Mesenchymal stem cell (in vitro differentiated cells and primary cell): ENCODE results near the gene PDK2.

Experiments used
- DNase-seq: peaks from one replicate; pipeline ENCODE4 v3.0.0-alpha.2; 2013
- H2AFZ ChIP-seq: one replicate; pipeline ENCODE4 v1.6.1; 2013; ENCODE audit warnings: low read depth, mild to moderate bottlenecking, control low read depth, inconsistent platforms, low read length, moderate library complexity
- H2AK5ac ChIP-seq: 2 replicates; pipeline ENCODE4 v1.6.1; 2013; ENCODE audit warnings: low read length, moderate library complexity, mild to moderate bottlenecking, inconsistent platforms; ENCODE audit not compliant: severe bottlenecking
- H2BK120ac ChIP-seq: one replicate; pipeline ENCODE4 v1.6.1; 2013; ENCODE audit warnings: low read depth, mild to moderate bottlenecking, inconsistent platforms, low read length, moderate library complexity
- H2BK12ac ChIP-seq, 2 experiments: one replicate each; pipeline ENCODE4 v1.6.1; 2013; ENCODE audit warnings: inconsistent platforms in 2 of 2, low read length in 2 of 2, mild to moderate bottlenecking in 2 of 2, moderate library complexity in 2 of 2, control low read depth in 1 of 2
- H2BK15ac ChIP-seq: one replicate; pipeline ENCODE4 v1.6.1; 2013; ENCODE audit warnings: mild to moderate bottlenecking, low read depth, inconsistent platforms; ENCODE audit not compliant: poor library complexity, severe bottlenecking
- H2BK5ac ChIP-seq: 2 replicates; pipeline ENCODE4 v1.6.1; 2013; ENCODE audit warnings: low read depth, mild to moderate bottlenecking, low read length, control low read depth, inconsistent platforms; ENCODE audit not compliant: poor library complexity, severe bottlenecking
- H3K14ac ChIP-seq, 2 experiments: one replicate each; pipeline ENCODE4 v1.6.1; 2013; ENCODE audit warnings: inconsistent platforms in 2 of 2, low read length in 2 of 2, control low read depth in 1 of 2, mild to moderate bottlenecking in 1 of 2, moderate library complexity in 1 of 2
- H3K18ac ChIP-seq, 2 experiments: one replicate each; pipeline ENCODE4 v1.6.1; 2013; ENCODE audit warnings: inconsistent platforms in 2 of 2, low read length in 2 of 2, control low read depth in 1 of 2, low read depth in 1 of 2, mild to moderate bottlenecking in 1 of 2
- H3K23ac ChIP-seq, 2 experiments: one replicate each; pipeline ENCODE4 v1.6.1; 2013; ENCODE audit warnings: inconsistent platforms in 2 of 2, low read length in 2 of 2, mild to moderate bottlenecking in 2 of 2, moderate library complexity in 2 of 2, control low read depth in 1 of 2
- H3K27ac ChIP-seq: 2 replicates; pipeline ENCODE4 v1.5.1; 2013; ENCODE audit warnings: mild to moderate bottlenecking, moderate library complexity, low read length, control low read depth, inconsistent platforms; ENCODE audit not compliant: poor library complexity, severe bottlenecking
- H3K27me3 ChIP-seq, 2 experiments: 2 replicates each; pipeline versions ENCODE4 v1.6.1 to v1.7.0; 2013; ENCODE audit warnings: low read length in 2 of 2, mild to moderate bottlenecking in 2 of 2, moderate library complexity in 2 of 2, control low read depth in 1 of 2, inconsistent platforms in 1 of 2; ENCODE audit not compliant: control insufficient read depth in 1 of 2, insufficient read depth in 1 of 2
- H3K36me3 ChIP-seq, 2 experiments: 2 replicates each; pipeline versions ENCODE4 v1.6.1 to v1.7.0; 2013; ENCODE audit warnings: low read length in 2 of 2, control low read depth in 1 of 2, inconsistent platforms in 1 of 2, low read depth in 1 of 2, mild to moderate bottlenecking in 1 of 2; ENCODE audit not compliant: insufficient read depth in 2 of 2, control insufficient read depth in 1 of 2
- H3K4ac ChIP-seq, 2 experiments: one replicate each; pipeline ENCODE4 v1.6.1; 2013; ENCODE audit warnings: inconsistent platforms in 2 of 2, low read length in 2 of 2, mild to moderate bottlenecking in 2 of 2, moderate library complexity in 2 of 2, control low read depth in 1 of 2, low read depth in 1 of 2
- H3K4me1 ChIP-seq: 2 replicates; pipeline ENCODE4 v1.6.1; 2013; ENCODE audit warnings: low read depth, low read length, control low read depth; ENCODE audit not compliant: control insufficient read depth, insufficient read depth
- H3K4me2 ChIP-seq: 2 replicates; pipeline ENCODE4 v1.6.1; 2013; ENCODE audit warnings: low read length, mild to moderate bottlenecking, inconsistent platforms; ENCODE audit not compliant: poor library complexity, severe bottlenecking
- H3K4me3 ChIP-seq, 2 experiments: 2 replicates each; pipeline versions ENCODE4 v1.5.1 to v1.7.0; 2013; ENCODE audit warnings: low read length in 2 of 2, mild to moderate bottlenecking in 2 of 2, control low read depth in 1 of 2, low read depth in 1 of 2; ENCODE audit not compliant: insufficient read depth in 1 of 2
- H3K79me1 ChIP-seq: replicated peaks from 2 replicates; pipeline ENCODE4 v1.6.1; 2013; ENCODE audit warnings: mild to moderate bottlenecking, control low read depth, low read length, inconsistent platforms; ENCODE audit not compliant: poor library complexity, severe bottlenecking
- H3K9ac ChIP-seq: 2 replicates; pipeline ENCODE4 v1.7.0; 2013; ENCODE audit warnings: mild to moderate bottlenecking, low read length, moderate library complexity
- H3K9me3 ChIP-seq: 2 replicates; pipeline ENCODE4 v1.7.0; 2013; ENCODE audit warnings: mild to moderate bottlenecking, low read length; ENCODE audit not compliant: control insufficient read depth
- H4K8ac ChIP-seq: one replicate; pipeline ENCODE4 v1.6.1; 2013; ENCODE audit warnings: inconsistent platforms, mild to moderate bottlenecking, low read length, moderate library complexity
- H4K91ac ChIP-seq: one replicate; pipeline ENCODE4 v1.6.1; 2013; ENCODE audit warnings: mild to moderate bottlenecking, low read length, inconsistent platforms
- WGBS: methylation state at CpG from one replicate; pipeline ENCODE4 v1.1.7; 2013; ENCODE audit warnings: mixed read lengths; 5-methylcytosine and 5-hydroxymethylcytosine counted together

Gene PDK2

GRCh38 chr17:50103252-50103651, 8.1 kb downstream of the PDK2 start:
- Histone ChIP-seq H3K79me1 (peaks cover 23% of the 10 kb centered on the region), H3K4ac (no peak overlapping the region), H3K23ac (no peak overlapping the region), H2BK120ac (no peak overlapping the region), H3K4me3 (no peak overlapping the region), H4K8ac (no peak overlapping the region), H4K91ac (no peak overlapping the region), H3K4me1 (peaks cover 40% of the 10 kb centered on the region), H2AK5ac (no peak overlapping the region), H2BK5ac (no peak overlapping the region), H2AFZ (no peak overlapping the region), H3K14ac (no peak overlapping the region), H3K9ac (no peak overlapping the region), H3K27me3 (no peaks in the 10 kb centered on the region), H2BK15ac (no peak overlapping the region), H3K4me2 (no peak overlapping the region), H3K36me3 (peaks cover 44 to 56% of the 10 kb centered on the region in 2 experiments), H3K27ac (no peak overlapping the region), H3K9me3 (no peaks in the 10 kb centered on the region), H2BK12ac (no peak overlapping the region), H3K18ac (no peak overlapping the region)
- DNase-seq: no peak
- 81% methylated on average over 2 of the region's 2 CpGs for WGBS

- no peak overlapping the region for H4K91ac ChIP-seq
- H4K8ac ChIP-seq: no peak overlapping the region
- DNase-seq: no peak
- no peak overlapping the region for H2AFZ ChIP-seq
- H3K14ac ChIP-seq: no peak overlapping the region
- no peak overlapping the region for H2BK12ac ChIP-seq
- no peak overlapping the region for H3K4ac ChIP-seq
- no peak overlapping the region for H2BK15ac ChIP-seq
- no peak overlapping the region for H3K4me2 ChIP-seq
- no peak overlapping the region for H3K27ac ChIP-seq
- no peak overlapping the region for H2BK120ac ChIP-seq
- no peak overlapping the region for H3K9ac ChIP-seq
- H3K23ac ChIP-seq: no peak overlapping the region
- WGBS: 91% methylated on average over 5 of the region's 5 CpGs
- H3K27me3 ChIP-seq: no peaks in the 10 kb centered on the region
- H3K9me3 ChIP-seq: no peaks in the 10 kb centered on the region
- H3K18ac ChIP-seq: no peak overlapping the region
- no peak overlapping the region for H3K4me3 ChIP-seq
- H2BK5ac ChIP-seq: no peak overlapping the region
- H3K36me3 ChIP-seq: peaks cover 44 to 58% of the 10 kb centered on the region in 2 experiments
- no peak overlapping the region for H2AK5ac ChIP-seq
- H3K4me1 ChIP-seq: peaks cover 39% of the 10 kb centered on the region
- peaks cover 23% of the 10 kb centered on the region for H3K79me1 ChIP-seq
Observed at GRCh38 chr17:50103941-50104340, 8.8 kb downstream of the PDK2 start.

GRCh38 chr17:50105811-50106210, 10.7 kb downstream of the PDK2 start:
- no peak overlapping the region for H2BK5ac ChIP-seq
- 90% methylated on average over 17 of the region's 21 CpGs for WGBS
- no peak overlapping the region for H4K91ac ChIP-seq
- no peaks in the 10 kb centered on the region for H3K27me3 ChIP-seq
- no peak overlapping the region for H2BK120ac ChIP-seq
- no peak overlapping the region for H2BK12ac ChIP-seq
- H3K18ac ChIP-seq: no peak overlapping the region
- H3K4me3 ChIP-seq: no peak overlapping the region
- no peak overlapping the region for H3K27ac ChIP-seq
- no peak overlapping the region for H2AFZ ChIP-seq
- no peak overlapping the region for H3K9ac ChIP-seq
- H3K9me3 ChIP-seq: no peaks in the 10 kb centered on the region
- H3K23ac ChIP-seq: no peak overlapping the region
- DNase-seq: no peak
- no peak overlapping the region for H2AK5ac ChIP-seq
- H3K4me2 ChIP-seq: no peak overlapping the region
- H3K4ac ChIP-seq: no peak overlapping the region
- peaks cover 23% of the 10 kb centered on the region for H3K79me1 ChIP-seq
- H3K4me1 ChIP-seq: peaks cover 27% of the 10 kb centered on the region
- H2BK15ac ChIP-seq: no peak overlapping the region
- H4K8ac ChIP-seq: no peak overlapping the region
- H3K14ac ChIP-seq: no peak overlapping the region
- peaks cover 49 to 71% of the 10 kb centered on the region in 2 experiments for H3K36me3 ChIP-seq

GRCh38 chr17:50106393-50107131, 11.4 kb downstream of the PDK2 start:
- no peaks in the 10 kb centered on the region for H3K27me3 ChIP-seq
- H2AK5ac ChIP-seq: no peak overlapping the region
- no peak overlapping the region for H2BK15ac ChIP-seq
- H3K4me1 ChIP-seq: peaks cover 26% of the 10 kb centered on the region
- no peak overlapping the region for H3K4ac ChIP-seq
- WGBS: 76% methylated on average over 12 of the region's 13 CpGs
- peaks cover 23% of the 10 kb centered on the region for H3K79me1 ChIP-seq
- H3K23ac ChIP-seq: no peak overlapping the region
- H3K9me3 ChIP-seq: no peaks in the 10 kb centered on the region
- no peak overlapping the region for H3K27ac ChIP-seq
- no peak overlapping the region for H3K9ac ChIP-seq
- no peak overlapping the region for H4K91ac ChIP-seq
- H3K4me3 ChIP-seq: no peak overlapping the region
- no peak overlapping the region for H2BK120ac ChIP-seq
- no peak for DNase-seq
- H3K4me2 ChIP-seq: no peak overlapping the region
- no peak overlapping the region for H3K18ac ChIP-seq
- H2AFZ ChIP-seq: no peak overlapping the region
- peaks cover 53 to 79% of the 10 kb centered on the region in 2 experiments for H3K36me3 ChIP-seq
- H3K14ac ChIP-seq: no peak overlapping the region
- H2BK12ac ChIP-seq: no peak overlapping the region
- H4K8ac ChIP-seq: no peak overlapping the region
- no peak overlapping the region for H2BK5ac ChIP-seq
